HepG2 (cell line): Measurements from ENCODE around the gene GUK1. TPM values are rescaled to one million over a fixed set of nuclear protein-coding genes. Genes with fewer than 3 reads are reported as not detected.

Source experiments
- ARNT ChIP-seq: fragments of 450-650 bp; IDR thresholded peaks from 2 replicates; pipeline ENCODE4 v1.6.1; 2017
- ETS1 ChIP-seq: sonication (generic); formaldehyde crosslinking; IDR thresholded peaks from 2 replicates; pipeline ENCODE4 v1.4.0; 2020; ENCODE audit warnings: missing genetic modification reagents
- IRX3 ChIP-seq: sonication (generic); formaldehyde crosslinking; IDR thresholded peaks from 2 replicates; pipeline ENCODE4 v1.8.1; 2023; ENCODE audit warnings: mild to moderate bottlenecking, low read depth, missing genetic modification reagents, borderline replicate concordance
- JDP2 ChIP-seq: sonication (generic); formaldehyde crosslinking; IDR thresholded peaks from 2 replicates; pipeline ENCODE4 v1.8.1; 2022; ENCODE audit warnings: missing genetic modification reagents, borderline replicate concordance
- KDM1A ChIP-seq: IDR thresholded peaks from 2 replicates; pipeline ENCODE4 v1.6.1; 2016; ENCODE audit warnings: missing compliant biosample characterization
- MEF2D ChIP-seq: sonication (generic); formaldehyde crosslinking; IDR thresholded peaks from 2 replicates; pipeline ENCODE4 v1.5.1; 2020; ENCODE audit warnings: mild to moderate bottlenecking, missing genetic modification reagents
- MEIS1 ChIP-seq: sonication (generic); formaldehyde crosslinking; IDR thresholded peaks from 2 replicates; pipeline ENCODE4 v1.9.0; 2021; ENCODE audit warnings: mild to moderate bottlenecking, missing genetic modification reagents, moderate library complexity, borderline replicate concordance
- NRL ChIP-seq: sonication (generic); formaldehyde crosslinking; IDR thresholded peaks from 2 replicates; pipeline ENCODE4 v1.5.0; 2020; ENCODE audit warnings: missing genetic modification reagents, mild to moderate bottlenecking, moderate library complexity, borderline replicate concordance
- ZKSCAN1 ChIP-seq: fragments of 150-350 bp; IDR thresholded peaks from 2 replicates; pipeline ENCODE4 v1.6.1; 2014; ENCODE audit warnings: low read length
- ZNF224 ChIP-seq: sonication (generic); formaldehyde crosslinking; IDR thresholded peaks from 2 replicates; pipeline ENCODE4 v1.5.0; 2020; ENCODE audit warnings: mild to moderate bottlenecking, missing genetic modification reagents
- ZNF280B ChIP-seq: sonication (generic); formaldehyde crosslinking; IDR thresholded peaks from 2 replicates; pipeline ENCODE4 v1.5.0; 2020; ENCODE audit warnings: missing genetic modification reagents, mild to moderate bottlenecking, borderline replicate concordance
- ZNF280D ChIP-seq: sonication (generic); formaldehyde crosslinking; IDR thresholded peaks from 2 replicates; pipeline ENCODE4 v1.5.1; 2020; ENCODE audit warnings: mild to moderate bottlenecking, missing genetic modification reagents
- ZNF83 ChIP-seq: sonication (generic); formaldehyde crosslinking; IDR thresholded peaks from 2 replicates; pipeline ENCODE4 v1.4.0; 2020; ENCODE audit warnings: missing genetic modification reagents, mild to moderate bottlenecking, borderline replicate concordance
- polyA plus RNA-seq, 8 experiments: library from polyadenylated mRNA; depleted of rRNA in 3 of 8; stranded (reverse) in 7 of 8; unstranded in 1 of 8; fragments of >200 nt; fragmentation: Illumina TruSeq in 4 of 8; extraction: Trizol in 4 of 8; gene quantifications; 2 replicates each; pipeline versions ENCODE4 v1.2.1 to v1.2.3, GENCODE V29; 2011 to 2016; ENCODE audit warnings: low read depth in 4 of 8, missing spikeins in 1 of 8, mixed read lengths in 1 of 8; ENCODE audit not compliant: insufficient read depth in 1 of 8
- total RNA-seq, 5 experiments: library from RNA; depleted of rRNA; stranded (reverse); fragments of >200 nt; fragmentation: Illumina TruSeq; extraction: Trizol; gene quantifications; 2 replicates each; pipeline ENCODE4 v1.2.3, GENCODE V29; 2016; ENCODE audit warnings: low read depth in 1 of 5
- TF ChIP-seq, protein P1 (sequence below): sonication (generic); formaldehyde crosslinking; IDR thresholded peaks from 2 replicates; pipeline ENCODE4 v1.4.0; 2020; ENCODE audit warnings: mild to moderate bottlenecking, missing genetic modification reagents
- TF ChIP-seq, protein P2 (sequence below): sonication (generic); formaldehyde crosslinking; IDR thresholded peaks from 2 replicates; pipeline ENCODE4 v1.5.0; 2020; ENCODE audit warnings: mild to moderate bottlenecking, low read depth, missing genetic modification reagents, borderline replicate concordance
- TF ChIP-seq, protein P3 (sequence below): sonication (generic); formaldehyde crosslinking; IDR thresholded peaks from 2 replicates; pipeline ENCODE4 v1.5.0; 2020; ENCODE audit warnings: mild to moderate bottlenecking, missing genetic modification reagents
- TF ChIP-seq, protein P4 (sequence below): sonication (generic); formaldehyde crosslinking; IDR thresholded peaks from 2 replicates; pipeline ENCODE4 v1.8.0; 2022; ENCODE audit warnings: mild to moderate bottlenecking, missing genetic modification reagents, moderate library complexity

Gene GUK1
- total and polyA plus RNA-seq, 2 of the 13 experiments (the other 11 are each of a cell fraction or from before 2014, with no cell fraction given): 116 to 154 TPM

GRCh38 chr1:228165372-228166169 lies 25.5 kb downstream of the GUK1 start, which contains the start of gene IBA57 (continued):
- TF ChIP-seq ZNF280D (CRISPR knock-in tag) (no peak), ZNF224 (CRISPR knock-in tag) (no peak), ZKSCAN1 (no peak), MEF2D (CRISPR knock-in tag) (no peak), IRX3 (CRISPR knock-in tag) (peak; percentile 51; the same call in 1 of the 2 replicates), ZNF280B (CRISPR knock-in tag) (no peak), ARNT (no peak), NRL (CRISPR knock-in tag) (no peak), KDM1A (CRISPR knock-in tag) (no peak), JDP2 (CRISPR knock-in tag) (no peak), MEIS1 (no peak), ZNF83 (CRISPR knock-in tag) (no peak), ETS1 (CRISPR knock-in tag) (no peak)
- TF ChIP-seq, protein P1, sequence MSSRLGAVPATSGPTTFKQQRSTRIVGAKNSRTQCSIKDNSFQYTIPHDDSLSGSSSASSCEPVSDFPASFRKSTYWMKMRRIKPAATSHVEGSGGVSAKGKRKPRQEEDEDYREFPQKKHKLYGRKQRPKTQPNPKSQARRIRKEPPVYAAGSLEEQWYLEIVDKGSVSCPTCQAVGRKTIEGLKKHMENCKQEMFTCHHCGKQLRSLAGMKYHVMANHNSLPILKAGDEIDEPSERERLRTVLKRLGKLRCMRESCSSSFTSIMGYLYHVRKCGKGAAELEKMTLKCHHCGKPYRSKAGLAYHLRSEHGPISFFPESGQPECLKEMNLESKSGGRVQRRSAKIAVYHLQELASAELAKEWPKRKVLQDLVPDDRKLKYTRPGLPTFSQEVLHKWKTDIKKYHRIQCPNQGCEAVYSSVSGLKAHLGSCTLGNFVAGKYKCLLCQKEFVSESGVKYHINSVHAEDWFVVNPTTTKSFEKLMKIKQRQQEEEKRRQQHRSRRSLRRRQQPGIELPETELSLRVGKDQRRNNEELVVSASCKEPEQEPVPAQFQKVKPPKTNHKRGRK: no peak
- TF ChIP-seq, protein P2, sequence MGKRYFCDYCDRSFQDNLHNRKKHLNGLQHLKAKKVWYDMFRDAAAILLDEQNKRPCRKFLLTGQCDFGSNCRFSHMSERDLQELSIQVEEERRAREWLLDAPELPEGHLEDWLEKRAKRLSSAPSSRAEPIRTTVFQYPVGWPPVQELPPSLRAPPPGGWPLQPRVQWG (CRISPR knock-in tag): no peak
- TF ChIP-seq, protein P3, sequence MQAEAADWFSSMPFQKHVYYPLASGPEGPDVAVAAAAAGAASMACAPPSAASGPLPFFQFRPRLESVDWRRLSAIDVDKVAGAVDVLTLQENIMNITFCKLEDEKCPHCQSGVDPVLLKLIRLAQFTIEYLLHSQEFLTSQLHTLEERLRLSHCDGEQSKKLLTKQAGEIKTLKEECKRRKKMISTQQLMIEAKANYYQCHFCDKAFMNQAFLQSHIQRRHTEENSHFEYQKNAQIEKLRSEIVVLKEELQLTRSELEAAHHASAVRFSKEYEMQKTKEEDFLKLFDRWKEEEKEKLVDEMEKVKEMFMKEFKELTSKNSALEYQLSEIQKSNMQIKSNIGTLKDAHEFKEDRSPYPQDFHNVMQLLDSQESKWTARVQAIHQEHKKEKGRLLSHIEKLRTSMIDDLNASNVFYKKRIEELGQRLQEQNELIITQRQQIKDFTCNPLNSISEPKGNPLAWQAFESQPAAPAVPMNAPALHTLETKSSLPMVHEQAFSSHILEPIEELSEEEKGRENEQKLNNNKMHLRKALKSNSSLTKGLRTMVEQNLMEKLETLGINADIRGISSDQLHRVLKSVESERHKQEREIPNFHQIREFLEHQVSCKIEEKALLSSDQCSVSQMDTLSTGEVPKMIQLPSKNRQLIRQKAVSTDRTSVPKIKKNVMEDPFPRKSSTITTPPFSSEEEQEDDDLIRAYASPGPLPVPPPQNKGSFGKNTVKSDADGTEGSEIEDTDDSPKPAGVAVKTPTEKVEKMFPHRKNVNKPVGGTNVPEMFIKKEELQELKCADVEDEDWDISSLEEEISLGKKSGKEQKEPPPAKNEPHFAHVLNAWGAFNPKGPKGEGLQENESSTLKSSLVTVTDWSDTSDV (CRISPR knock-in tag): no peak; the same call in 1 of the 2 replicates
- TF ChIP-seq, protein P4, sequence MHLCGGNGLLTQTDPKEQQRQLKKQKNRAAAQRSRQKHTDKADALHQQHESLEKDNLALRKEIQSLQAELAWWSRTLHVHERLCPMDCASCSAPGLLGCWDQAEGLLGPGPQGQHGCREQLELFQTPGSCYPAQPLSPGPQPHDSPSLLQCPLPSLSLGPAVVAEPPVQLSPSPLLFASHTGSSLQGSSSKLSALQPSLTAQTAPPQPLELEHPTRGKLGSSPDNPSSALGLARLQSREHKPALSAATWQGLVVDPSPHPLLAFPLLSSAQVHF (CRISPR knock-in tag): no peak
